HEK293 (cell line): ENCODE data around the gene PRSS56.

Experiments
- CTCF ChIA-PET: fragments of 350-600 bp; formaldehyde crosslinking; extraction: SDS; loops from one replicate; lab custom pipeline; 2021; ENCODE audit warnings: antibody characterized with exemption; lab: Yijun Ruan, JAX
- POLR2A ChIA-PET: fragments of 300-600 bp; formaldehyde crosslinking; extraction: SDS; loops from one replicate; lab custom pipeline; 2020; ENCODE audit warnings: antibody characterized with exemption, inconsistent platforms; lab: Yijun Ruan, JAX
- H3K27ac ChIP-seq: fragments of 200-500 bp; sonication (Bioruptor generic); 2 replicates; pipeline ENCODE4 v1.5.1; 2014; ENCODE audit warnings: low read depth, low read length, control low read depth, inconsistent platforms; ENCODE audit errors: extremely low read depth
- H3K36me3 ChIP-seq, 2 experiments: fragments of 200-500 bp in 1 of 2; sonication (Bioruptor generic) in 1 of 2; 1 replicate in 1 of 2; 2 replicates in 1 of 2; pipeline ENCODE4 v1.5.1; 2014 to 2017; ENCODE audit warnings: inconsistent platforms in 2 of 2, low read length in 2 of 2; ENCODE audit not compliant: control insufficient read depth in 2 of 2, insufficient read depth in 1 of 2
- H3K4me1 ChIP-seq: fragments of 200-500 bp; sonication (Bioruptor generic); 2 replicates; pipeline ENCODE4 v1.5.1; 2014; ENCODE audit warnings: mild to moderate bottlenecking, low read length, inconsistent platforms; ENCODE audit not compliant: control insufficient read depth, insufficient read depth
- H3K4me3 ChIP-seq: 2 replicates; pipeline ENCODE4 v1.5.1; 2011; ENCODE audit warnings: low read depth, mild to moderate bottlenecking, control low read depth, low read length, moderate library complexity
- H3K9me3 ChIP-seq: fragments of 200-500 bp; sonication (Bioruptor generic); 2 replicates; pipeline ENCODE4 v1.5.1; 2014; ENCODE audit warnings: low read depth, low read length, inconsistent platforms; ENCODE audit not compliant: control insufficient read depth, insufficient read depth
- GLI2 ChIP-seq: fragments of 450-650 bp; formaldehyde crosslinking; IDR thresholded peaks from 2 replicates; pipeline ENCODE4; 2017; ENCODE audit warnings: missing biosample characterization, missing genetic modification characterization, low read depth, borderline replicate concordance
- YY1 ChIP-seq: fragments of 450-650 bp; formaldehyde crosslinking; IDR thresholded peaks from 2 replicates; pipeline ENCODE4 v1.5.1; 2018; ENCODE audit warnings: missing biosample characterization, missing genetic modification characterization
- ZBTB17 ChIP-seq: fragments of 450-650 bp; formaldehyde crosslinking; IDR thresholded peaks from 2 replicates; pipeline ENCODE4 v1.5.1; 2016; ENCODE audit warnings: missing biosample characterization, missing genetic modification characterization
- ZFP37 ChIP-seq: fragments of 450-650 bp; formaldehyde crosslinking; IDR thresholded peaks from 2 replicates; pipeline ENCODE4 v1.5.1; 2016; ENCODE audit warnings: missing biosample characterization, missing genetic modification characterization
- ZNF121 ChIP-seq: fragments of 450-650 bp; formaldehyde crosslinking; IDR thresholded peaks from 2 replicates; pipeline ENCODE4 v1.5.1; 2016; ENCODE audit warnings: missing biosample characterization, missing genetic modification characterization
- ZNF202 ChIP-seq: fragments of 450-650 bp; formaldehyde crosslinking; IDR thresholded peaks from 2 replicates; pipeline ENCODE4 v1.5.1; 2016; ENCODE audit warnings: missing biosample characterization, missing genetic modification characterization, borderline replicate concordance
- ZNF211 ChIP-seq: fragments of 450-650 bp; formaldehyde crosslinking; IDR thresholded peaks from 2 replicates; pipeline ENCODE4 v1.5.1; 2016; ENCODE audit warnings: low read depth, missing biosample characterization, missing genetic modification characterization
- ZNF23 ChIP-seq: fragments of 450-650 bp; formaldehyde crosslinking; IDR thresholded peaks from 2 replicates; pipeline ENCODE4 v1.5.1; 2016; ENCODE audit warnings: missing biosample characterization, missing genetic modification characterization, borderline replicate concordance
- ZNF311 ChIP-seq: fragments of 450-650 bp; formaldehyde crosslinking; IDR thresholded peaks from 2 replicates; pipeline ENCODE4 v1.5.1; 2017; ENCODE audit warnings: missing biosample characterization, missing genetic modification characterization, borderline replicate concordance
- ZNF423 ChIP-seq: fragments of 450-650 bp; formaldehyde crosslinking; IDR thresholded peaks from 2 replicates; pipeline ENCODE4 v1.5.1; 2016; ENCODE audit warnings: missing biosample characterization, missing genetic modification characterization
- ZNF555 ChIP-seq: fragments of 450-650 bp; formaldehyde crosslinking; conservative IDR thresholded peaks from 2 replicates; pipeline ENCODE4 v1.5.1; 2017; ENCODE audit warnings: missing biosample characterization, mild to moderate bottlenecking, missing genetic modification characterization, inconsistent platforms
- ZNF707 ChIP-seq: fragments of 450-650 bp; formaldehyde crosslinking; IDR thresholded peaks from 2 replicates; pipeline ENCODE4 v1.5.1; 2016; ENCODE audit warnings: missing biosample characterization, missing genetic modification characterization
- ZSCAN23 ChIP-seq: fragments of 450-650 bp; formaldehyde crosslinking; IDR thresholded peaks from 2 replicates; pipeline ENCODE4 v1.5.1; 2016; ENCODE audit warnings: missing biosample characterization, missing genetic modification characterization
- TF ChIP-seq, protein P1 (sequence below): fragments of 450-650 bp; formaldehyde crosslinking; optimal IDR thresholded peaks from 2 replicates; pipeline ENCODE3; 2016; ENCODE audit warnings: missing biosample characterization, mild to moderate bottlenecking, missing genetic modification characterization
- TF ChIP-seq, protein P2 (sequence below): fragments of 450-650 bp; formaldehyde crosslinking; conservative IDR thresholded peaks from 2 replicates; pipeline ENCODE4 v1.5.1; 2016; ENCODE audit warnings: low read depth, missing biosample characterization, missing genetic modification characterization
- TF ChIP-seq, protein P3 (sequence below): fragments of 450-650 bp; formaldehyde crosslinking; IDR thresholded peaks from 2 replicates; pipeline ENCODE4 v1.5.1; 2016; ENCODE audit warnings: missing biosample characterization, missing genetic modification characterization
- TF ChIP-seq, protein P4 (sequence below): fragments of 450-650 bp; formaldehyde crosslinking; IDR thresholded peaks from 2 replicates; pipeline ENCODE4 v1.5.1; 2016; ENCODE audit warnings: missing biosample characterization, missing genetic modification characterization, low read depth
- TF ChIP-seq, protein P5 (sequence below): fragments of 450-650 bp; formaldehyde crosslinking; IDR thresholded peaks from 2 replicates; pipeline ENCODE4 v1.5.1; 2016; ENCODE audit warnings: missing biosample characterization, missing genetic modification characterization, borderline replicate concordance

PRSS56 gene

DNA sequence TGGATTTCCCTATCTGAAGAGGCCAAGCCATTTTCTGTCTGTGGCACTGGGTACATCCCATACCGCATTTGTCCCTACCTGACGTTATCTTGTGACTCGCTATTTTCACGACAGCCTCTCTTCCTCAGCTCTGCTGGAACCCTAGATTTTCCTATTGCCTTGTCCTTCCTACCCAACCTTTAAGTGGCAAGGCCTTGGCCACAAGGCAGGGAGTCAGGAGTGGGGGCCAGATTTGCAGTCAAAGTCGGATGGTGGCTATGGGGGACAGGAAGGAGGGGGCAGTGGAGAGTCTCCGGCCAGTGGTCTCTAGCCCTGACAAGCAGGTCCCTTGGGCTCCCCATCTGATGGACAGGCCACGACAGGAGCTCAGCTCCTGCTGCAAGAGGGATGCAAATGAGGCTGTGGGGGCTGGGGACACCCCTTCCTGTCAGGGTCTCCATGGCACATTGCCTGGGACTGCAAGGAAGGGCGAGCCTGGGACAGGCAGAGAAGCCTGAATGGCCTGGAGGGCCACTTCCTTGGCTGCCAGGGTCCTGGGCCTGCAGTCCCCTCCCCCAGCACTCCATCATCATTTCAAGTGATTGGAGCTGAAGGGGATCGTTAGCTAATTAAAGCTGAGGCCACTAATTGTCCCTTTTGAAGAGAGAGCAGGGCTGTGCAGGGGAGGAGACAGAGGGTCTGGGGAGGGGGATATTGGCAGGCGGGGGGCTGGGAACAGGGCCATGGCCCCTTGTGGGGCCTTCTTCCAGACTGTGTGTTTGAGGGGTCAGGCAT, 26.3 kb upstream of the PRSS56 start:
- Histone ChIP-seq H3K4me3 (no peak overlapping the region), H3K4me1 (no peaks in the 10 kb centered on the region), H3K36me3 (no peaks in the 10 kb centered on the region), H3K9me3 (no peaks in the 10 kb centered on the region), H3K27ac (no peak overlapping the region)
- POLR2A ChIA-PET: no interaction called here
- CTCF ChIA-PET: interaction anchor here (1.1 kb wide), 1 partner anchor 27 kb away, joined by 3 read pairs; no protein-coding TSS in a partner anchor
- TF ChIP-seq ZNF555 (no peak), ZNF211 (no peak), GLI2 (tag by site-specific recombination) (no peak), ZNF121 (no peak), ZFP37 (tag by site-specific recombination) (no peak), ZSCAN23 (no peak), ZNF23 (no peak), ZNF311 (no peak), ZBTB17 (tag by site-specific recombination) (no peak), YY1 (tag by site-specific recombination) (no peak), ZNF423 (no peak), ZNF707 (tag by site-specific recombination) (no peak), ZNF202 (tag by site-specific recombination) (no peak)
- TF ChIP-seq, protein P1, sequence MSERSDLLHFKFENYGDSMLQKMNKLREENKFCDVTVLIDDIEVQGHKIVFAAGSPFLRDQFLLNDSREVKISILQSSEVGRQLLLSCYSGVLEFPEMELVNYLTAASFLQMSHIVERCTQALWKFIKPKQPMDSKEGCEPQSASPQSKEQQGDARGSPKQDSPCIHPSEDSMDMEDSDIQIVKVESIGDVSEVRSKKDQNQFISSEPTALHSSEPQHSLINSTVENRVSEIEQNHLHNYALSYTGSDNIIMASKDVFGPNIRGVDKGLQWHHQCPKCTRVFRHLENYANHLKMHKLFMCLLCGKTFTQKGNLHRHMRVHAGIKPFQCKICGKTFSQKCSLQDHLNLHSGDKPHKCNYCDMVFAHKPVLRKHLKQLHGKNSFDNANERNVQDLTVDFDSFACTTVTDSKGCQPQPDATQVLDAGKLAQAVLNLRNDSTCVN (tag by site-specific recombination): no peak
- TF ChIP-seq, protein P2, sequence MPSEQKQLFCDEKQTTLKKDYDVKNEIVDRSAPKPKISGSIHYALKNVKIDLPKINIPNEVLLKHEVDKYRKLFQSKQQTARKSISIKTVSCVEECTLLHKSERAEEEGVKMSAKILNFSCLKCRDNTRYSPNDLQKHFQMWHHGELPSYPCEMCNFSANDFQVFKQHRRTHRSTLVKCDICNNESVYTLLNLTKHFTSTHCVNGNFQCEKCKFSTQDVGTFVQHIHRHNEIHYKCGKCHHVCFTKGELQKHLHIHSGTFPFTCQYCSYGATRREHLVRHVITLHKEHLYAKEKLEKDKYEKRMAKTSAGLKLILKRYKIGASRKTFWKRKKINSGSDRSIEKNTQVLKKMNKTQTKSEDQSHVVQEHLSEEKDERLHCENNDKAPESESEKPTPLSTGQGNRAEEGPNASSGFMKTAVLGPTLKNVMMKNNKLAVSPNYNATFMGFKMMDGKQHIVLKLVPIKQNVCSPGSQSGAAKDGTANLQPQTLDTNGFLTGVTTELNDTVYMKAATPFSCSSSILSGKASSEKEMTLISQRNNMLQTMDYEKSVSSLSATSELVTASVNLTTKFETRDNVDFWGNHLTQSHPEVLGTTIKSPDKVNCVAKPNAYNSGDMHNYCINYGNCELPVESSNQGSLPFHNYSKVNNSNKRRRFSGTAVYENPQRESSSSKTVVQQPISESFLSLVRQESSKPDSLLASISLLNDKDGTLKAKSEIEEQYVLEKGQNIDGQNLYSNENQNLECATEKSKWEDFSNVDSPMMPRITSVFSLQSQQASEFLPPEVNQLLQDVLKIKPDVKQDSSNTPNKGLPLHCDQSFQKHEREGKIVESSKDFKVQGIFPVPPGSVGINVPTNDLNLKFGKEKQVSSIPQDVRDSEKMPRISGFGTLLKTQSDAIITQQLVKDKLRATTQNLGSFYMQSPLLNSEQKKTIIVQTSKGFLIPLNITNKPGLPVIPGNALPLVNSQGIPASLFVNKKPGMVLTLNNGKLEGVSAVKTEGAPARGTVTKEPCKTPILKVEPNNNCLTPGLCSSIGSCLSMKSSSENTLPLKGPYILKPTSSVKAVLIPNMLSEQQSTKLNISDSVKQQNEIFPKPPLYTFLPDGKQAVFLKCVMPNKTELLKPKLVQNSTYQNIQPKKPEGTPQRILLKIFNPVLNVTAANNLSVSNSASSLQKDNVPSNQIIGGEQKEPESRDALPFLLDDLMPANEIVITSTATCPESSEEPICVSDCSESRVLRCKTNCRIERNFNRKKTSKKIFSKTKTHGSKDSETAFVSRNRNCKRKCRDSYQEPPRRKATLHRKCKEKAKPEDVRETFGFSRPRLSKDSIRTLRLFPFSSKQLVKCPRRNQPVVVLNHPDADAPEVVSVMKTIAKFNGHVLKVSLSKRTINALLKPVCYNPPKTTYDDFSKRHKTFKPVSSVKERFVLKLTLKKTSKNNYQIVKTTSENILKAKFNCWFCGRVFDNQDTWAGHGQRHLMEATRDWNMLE (tag by site-specific recombination): no peak
- TF ChIP-seq, protein P3, sequence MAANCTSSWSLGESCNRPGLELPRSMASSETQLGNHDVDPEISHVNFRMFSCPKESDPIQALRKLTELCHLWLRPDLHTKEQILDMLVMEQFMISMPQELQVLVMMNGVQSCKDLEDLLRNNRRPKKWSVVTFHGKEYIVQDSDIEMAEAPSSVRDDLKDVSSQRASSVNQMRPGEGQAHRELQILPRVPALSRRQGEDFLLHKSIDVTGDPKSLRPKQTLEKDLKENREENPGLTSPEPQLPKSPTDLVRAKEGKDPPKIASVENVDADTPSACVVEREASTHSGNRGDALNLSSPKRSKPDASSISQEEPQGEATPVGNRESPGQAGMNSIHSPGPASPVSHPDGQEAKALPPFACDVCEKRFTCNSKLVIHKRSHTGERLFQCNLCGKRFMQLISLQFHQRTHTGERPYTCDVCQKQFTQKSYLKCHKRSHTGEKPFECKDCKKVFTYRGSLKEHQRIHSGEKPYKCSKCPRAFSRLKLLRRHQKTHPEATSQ: no peak
- TF ChIP-seq, protein P4, sequence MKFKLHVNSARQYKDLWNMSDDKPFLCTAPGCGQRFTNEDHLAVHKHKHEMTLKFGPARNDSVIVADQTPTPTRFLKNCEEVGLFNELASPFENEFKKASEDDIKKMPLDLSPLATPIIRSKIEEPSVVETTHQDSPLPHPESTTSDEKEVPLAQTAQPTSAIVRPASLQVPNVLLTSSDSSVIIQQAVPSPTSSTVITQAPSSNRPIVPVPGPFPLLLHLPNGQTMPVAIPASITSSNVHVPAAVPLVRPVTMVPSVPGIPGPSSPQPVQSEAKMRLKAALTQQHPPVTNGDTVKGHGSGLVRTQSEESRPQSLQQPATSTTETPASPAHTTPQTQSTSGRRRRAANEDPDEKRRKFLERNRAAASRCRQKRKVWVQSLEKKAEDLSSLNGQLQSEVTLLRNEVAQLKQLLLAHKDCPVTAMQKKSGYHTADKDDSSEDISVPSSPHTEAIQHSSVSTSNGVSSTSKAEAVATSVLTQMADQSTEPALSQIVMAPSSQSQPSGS (tag by site-specific recombination): no peak
- TF ChIP-seq, protein P5, sequence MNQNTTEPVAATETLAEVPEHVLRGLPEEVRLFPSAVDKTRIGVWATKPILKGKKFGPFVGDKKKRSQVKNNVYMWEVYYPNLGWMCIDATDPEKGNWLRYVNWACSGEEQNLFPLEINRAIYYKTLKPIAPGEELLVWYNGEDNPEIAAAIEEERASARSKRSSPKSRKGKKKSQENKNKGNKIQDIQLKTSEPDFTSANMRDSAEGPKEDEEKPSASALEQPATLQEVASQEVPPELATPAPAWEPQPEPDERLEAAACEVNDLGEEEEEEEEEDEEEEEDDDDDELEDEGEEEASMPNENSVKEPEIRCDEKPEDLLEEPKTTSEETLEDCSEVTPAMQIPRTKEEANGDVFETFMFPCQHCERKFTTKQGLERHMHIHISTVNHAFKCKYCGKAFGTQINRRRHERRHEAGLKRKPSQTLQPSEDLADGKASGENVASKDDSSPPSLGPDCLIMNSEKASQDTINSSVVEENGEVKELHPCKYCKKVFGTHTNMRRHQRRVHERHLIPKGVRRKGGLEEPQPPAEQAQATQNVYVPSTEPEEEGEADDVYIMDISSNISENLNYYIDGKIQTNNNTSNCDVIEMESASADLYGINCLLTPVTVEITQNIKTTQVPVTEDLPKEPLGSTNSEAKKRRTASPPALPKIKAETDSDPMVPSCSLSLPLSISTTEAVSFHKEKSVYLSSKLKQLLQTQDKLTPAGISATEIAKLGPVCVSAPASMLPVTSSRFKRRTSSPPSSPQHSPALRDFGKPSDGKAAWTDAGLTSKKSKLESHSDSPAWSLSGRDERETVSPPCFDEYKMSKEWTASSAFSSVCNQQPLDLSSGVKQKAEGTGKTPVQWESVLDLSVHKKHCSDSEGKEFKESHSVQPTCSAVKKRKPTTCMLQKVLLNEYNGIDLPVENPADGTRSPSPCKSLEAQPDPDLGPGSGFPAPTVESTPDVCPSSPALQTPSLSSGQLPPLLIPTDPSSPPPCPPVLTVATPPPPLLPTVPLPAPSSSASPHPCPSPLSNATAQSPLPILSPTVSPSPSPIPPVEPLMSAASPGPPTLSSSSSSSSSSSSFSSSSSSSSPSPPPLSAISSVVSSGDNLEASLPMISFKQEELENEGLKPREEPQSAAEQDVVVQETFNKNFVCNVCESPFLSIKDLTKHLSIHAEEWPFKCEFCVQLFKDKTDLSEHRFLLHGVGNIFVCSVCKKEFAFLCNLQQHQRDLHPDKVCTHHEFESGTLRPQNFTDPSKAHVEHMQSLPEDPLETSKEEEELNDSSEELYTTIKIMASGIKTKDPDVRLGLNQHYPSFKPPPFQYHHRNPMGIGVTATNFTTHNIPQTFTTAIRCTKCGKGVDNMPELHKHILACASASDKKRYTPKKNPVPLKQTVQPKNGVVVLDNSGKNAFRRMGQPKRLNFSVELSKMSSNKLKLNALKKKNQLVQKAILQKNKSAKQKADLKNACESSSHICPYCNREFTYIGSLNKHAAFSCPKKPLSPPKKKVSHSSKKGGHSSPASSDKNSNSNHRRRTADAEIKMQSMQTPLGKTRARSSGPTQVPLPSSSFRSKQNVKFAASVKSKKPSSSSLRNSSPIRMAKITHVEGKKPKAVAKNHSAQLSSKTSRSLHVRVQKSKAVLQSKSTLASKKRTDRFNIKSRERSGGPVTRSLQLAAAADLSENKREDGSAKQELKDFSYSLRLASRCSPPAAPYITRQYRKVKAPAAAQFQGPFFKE: no peak
